Glutamatergic neuron (in vitro differentiated cells): ENCODE results near the gene ANXA10. TPM values are rescaled to one million over a fixed set of nuclear protein-coding genes. Genes with fewer than 3 reads are reported as not detected.

Experiments used
- DNase-seq: peaks from one replicate; pipeline ENCODE4 v3.0.0; 2022
- H3K27ac Mint-ChIP-seq: one replicate; pipeline ENCODE4 v1.8.0; 2020; ENCODE audit warnings: mild to moderate bottlenecking, mixed read lengths, inconsistent platforms; ENCODE audit not compliant: unreplicated experiment
- H3K27me3 Mint-ChIP-seq: one replicate; pipeline ENCODE4 v1.8.0; 2020; ENCODE audit warnings: mild to moderate bottlenecking, moderate library complexity, mixed read lengths, inconsistent platforms; ENCODE audit not compliant: unreplicated experiment
- H3K36me3 Mint-ChIP-seq: one replicate; pipeline ENCODE4 v1.8.0; 2020; ENCODE audit warnings: mild to moderate bottlenecking, mixed read lengths, inconsistent platforms; ENCODE audit not compliant: unreplicated experiment
- H3K4me1 Mint-ChIP-seq: one replicate; pipeline ENCODE4 v1.8.0; 2020; ENCODE audit warnings: mild to moderate bottlenecking, low read depth, mixed read lengths, inconsistent platforms; ENCODE audit not compliant: unreplicated experiment
- H3K4me3 Mint-ChIP-seq: one replicate; pipeline ENCODE4 v1.8.0; 2020; ENCODE audit warnings: mild to moderate bottlenecking, mixed read lengths, inconsistent platforms; ENCODE audit not compliant: unreplicated experiment
- H3K9me3 Mint-ChIP-seq: one replicate; pipeline ENCODE4 v1.8.0; 2020; ENCODE audit warnings: mild to moderate bottlenecking, moderate library complexity, mixed read lengths, inconsistent platforms; ENCODE audit not compliant: unreplicated experiment
- total RNA-seq: library from RNA; stranded (reverse); fragmentation: NEBNext Ultra II Directional; extraction: Animal tissue kit (Norgen Biotek cat#: 25700); gene quantifications from one replicate; pipeline ENCODE4 v1.2.1, GENCODE V29; 2021; ENCODE audit not compliant: unreplicated experiment
- TF ChIP-seq, protein P1 (sequence below): fragments of 200-600 bp; sonication (generic); IDR thresholded peaks from one replicate; pipeline ENCODE4 v1.5.0; 2021; ENCODE audit not compliant: partially characterized antibody, unreplicated experiment

Gene ANXA10
- total RNA-seq, 1 donor from 2014 or later, result not detected

DNA sequence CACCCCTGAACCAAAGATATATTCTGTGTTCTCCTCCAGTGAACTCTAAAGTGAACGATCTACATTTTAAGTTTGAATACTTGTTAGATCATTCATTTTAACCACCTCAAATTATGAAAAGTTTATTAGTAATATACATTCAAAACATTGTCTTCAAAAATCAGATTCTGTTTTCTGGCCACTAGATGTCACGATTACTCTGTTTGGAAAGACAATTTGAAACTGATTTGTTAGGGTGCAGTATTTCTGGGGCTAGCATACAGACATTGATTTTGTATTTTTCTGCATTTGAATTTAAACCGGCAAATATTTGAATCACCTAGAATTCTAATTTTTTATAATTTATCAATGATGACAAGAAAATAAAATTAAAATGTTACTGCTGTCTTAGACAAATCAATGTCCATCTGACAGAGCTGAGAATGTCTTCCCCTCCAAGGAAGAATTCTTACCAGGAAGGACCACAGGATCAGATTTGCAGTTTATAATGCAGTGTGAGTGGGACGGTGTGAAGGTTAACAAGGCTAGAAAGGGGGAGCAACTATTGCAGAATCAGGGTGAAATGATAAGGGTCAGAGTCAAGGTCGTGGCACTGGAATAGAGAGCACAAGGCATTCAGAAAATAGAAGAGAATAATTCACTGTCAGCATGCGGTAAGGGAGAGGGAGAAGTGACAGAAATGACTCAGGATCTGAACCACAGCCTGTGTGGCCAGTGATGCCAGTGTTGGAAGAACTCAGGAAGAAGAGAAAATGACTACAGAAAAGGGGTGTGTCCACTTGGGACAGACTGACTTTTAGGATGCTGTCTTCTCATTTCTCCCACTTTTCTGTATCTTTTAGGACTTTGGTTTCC, 91.6 kb downstream of the ANXA10 start:
- no peak overlapping the region for H3K27ac Mint-ChIP-seq

DNA sequence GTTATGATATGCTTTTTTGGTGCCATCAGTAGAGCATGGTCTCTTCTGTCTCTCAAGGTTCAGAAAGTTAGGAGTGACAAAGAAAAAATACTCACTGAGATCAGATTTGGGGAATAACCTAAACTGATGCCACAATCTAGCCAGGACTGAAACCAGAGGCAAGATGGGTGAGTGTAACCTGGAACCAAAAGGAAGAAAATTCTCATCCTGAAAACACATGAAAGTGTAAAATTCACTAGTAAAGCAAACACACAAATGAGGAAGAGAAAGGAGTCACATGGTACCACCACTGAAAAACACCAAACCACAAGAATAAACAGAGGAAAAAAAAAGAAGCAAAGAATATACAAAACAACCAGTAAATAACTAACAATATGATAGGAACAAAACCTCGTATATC, 96.4 kb downstream of the ANXA10 start:
- Mint-ChIP-seq H3K27ac (no peak overlapping the region), H3K4me1 (peaks cover 2% of the 10 kb centered on the region), H3K4me3 (no peak overlapping the region), H3K36me3 (no peaks in the 10 kb centered on the region), H3K9me3 (peaks cover 2% of the 10 kb centered on the region), H3K27me3 (no peaks in the 10 kb centered on the region)
- DNase-seq, result no peak
- TF ChIP-seq, protein P1, sequence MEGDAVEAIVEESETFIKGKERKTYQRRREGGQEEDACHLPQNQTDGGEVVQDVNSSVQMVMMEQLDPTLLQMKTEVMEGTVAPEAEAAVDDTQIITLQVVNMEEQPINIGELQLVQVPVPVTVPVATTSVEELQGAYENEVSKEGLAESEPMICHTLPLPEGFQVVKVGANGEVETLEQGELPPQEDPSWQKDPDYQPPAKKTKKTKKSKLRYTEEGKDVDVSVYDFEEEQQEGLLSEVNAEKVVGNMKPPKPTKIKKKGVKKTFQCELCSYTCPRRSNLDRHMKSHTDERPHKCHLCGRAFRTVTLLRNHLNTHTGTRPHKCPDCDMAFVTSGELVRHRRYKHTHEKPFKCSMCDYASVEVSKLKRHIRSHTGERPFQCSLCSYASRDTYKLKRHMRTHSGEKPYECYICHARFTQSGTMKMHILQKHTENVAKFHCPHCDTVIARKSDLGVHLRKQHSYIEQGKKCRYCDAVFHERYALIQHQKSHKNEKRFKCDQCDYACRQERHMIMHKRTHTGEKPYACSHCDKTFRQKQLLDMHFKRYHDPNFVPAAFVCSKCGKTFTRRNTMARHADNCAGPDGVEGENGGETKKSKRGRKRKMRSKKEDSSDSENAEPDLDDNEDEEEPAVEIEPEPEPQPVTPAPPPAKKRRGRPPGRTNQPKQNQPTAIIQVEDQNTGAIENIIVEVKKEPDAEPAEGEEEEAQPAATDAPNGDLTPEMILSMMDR, result no peak

More for the DNA sequence above, 91.6 kb downstream of the ANXA10 start:
- no peak for DNase-seq
- no peaks in the 10 kb centered on the region for H3K36me3 Mint-ChIP-seq
- peaks cover 2% of the 10 kb centered on the region for H3K4me1 Mint-ChIP-seq
- TF ChIP-seq, protein P1, result peak; percentile 64
- no peaks in the 10 kb centered on the region for H3K9me3 Mint-ChIP-seq
- H3K27me3 Mint-ChIP-seq, result no peaks in the 10 kb centered on the region
- no peak overlapping the region for H3K4me3 Mint-ChIP-seq

DNA sequence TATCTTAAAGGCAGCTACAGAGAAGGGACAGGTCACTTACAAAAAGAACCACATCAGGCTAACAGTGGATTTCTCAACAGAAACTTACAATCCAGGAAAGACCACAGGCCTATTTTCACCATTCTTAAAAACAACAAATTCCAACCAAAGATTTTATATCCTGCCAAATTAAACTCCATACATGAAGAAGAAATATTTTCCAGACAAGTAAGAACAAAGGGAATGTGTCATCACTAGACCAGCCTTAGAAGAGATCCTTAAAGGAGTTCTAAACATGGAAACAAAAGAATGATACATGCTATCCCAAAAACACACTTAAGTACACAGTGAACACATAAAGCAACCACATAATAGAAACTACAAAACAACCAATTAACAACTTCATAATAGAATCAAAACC, 105.6 kb downstream of the ANXA10 start:
- H3K9me3 Mint-ChIP-seq, result peaks cover 2% of the 10 kb centered on the region
- no peak overlapping the region for H3K27ac Mint-ChIP-seq

DNA sequence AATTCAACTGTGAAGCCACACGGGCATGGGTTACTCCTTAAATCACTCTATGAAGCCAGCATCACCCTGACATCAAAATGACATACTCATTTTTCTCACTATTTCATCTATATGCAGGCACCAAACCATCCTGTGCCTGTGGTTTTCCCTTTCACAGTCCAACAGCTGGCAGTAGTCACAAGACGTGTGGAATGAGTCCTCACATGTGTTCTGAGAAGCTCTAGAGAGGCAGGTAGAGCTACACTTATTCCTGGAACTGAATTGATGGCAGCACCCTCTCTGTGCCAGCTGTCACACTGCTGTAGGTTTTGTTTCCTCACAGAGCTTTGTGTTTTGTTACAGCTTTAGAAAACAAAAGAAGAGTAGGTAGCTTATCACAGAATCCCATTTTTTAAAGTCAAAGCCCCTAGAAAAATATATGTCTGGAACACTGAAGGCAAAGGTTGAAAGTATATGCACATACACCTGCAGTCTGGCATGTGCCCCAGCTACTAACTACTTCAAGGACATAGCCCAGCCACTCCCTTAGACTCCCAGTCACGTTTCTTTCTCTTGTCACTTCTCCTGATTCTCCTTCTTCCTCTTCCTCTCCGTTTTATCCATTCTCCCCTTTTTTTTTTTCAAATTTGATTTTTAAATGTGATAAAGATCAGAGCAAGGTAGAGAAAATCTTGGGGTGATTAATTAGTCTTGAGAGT, 107.1 kb downstream of the ANXA10 start:
- peaks cover 7% of the 10 kb centered on the region for H3K36me3 Mint-ChIP-seq
- H3K4me1 Mint-ChIP-seq, result no peaks in the 10 kb centered on the region
- no peak overlapping the region for H3K27ac Mint-ChIP-seq
- peaks cover 1% of the 10 kb centered on the region for H3K9me3 Mint-ChIP-seq
- no peak overlapping the region for H3K4me3 Mint-ChIP-seq
- H3K27me3 Mint-ChIP-seq, result no peaks in the 10 kb centered on the region
- DNase-seq, result no peak
- TF ChIP-seq, protein P1, result no peak

More for the DNA sequence above, 105.6 kb downstream of the ANXA10 start:
- Mint-ChIP-seq H3K4me3 (no peak overlapping the region), H3K27me3 (no peaks in the 10 kb centered on the region), H3K36me3 (no peaks in the 10 kb centered on the region), H3K4me1 (no peaks in the 10 kb centered on the region)
- TF ChIP-seq, protein P1, result no peak
- no peak for DNase-seq

DNA sequence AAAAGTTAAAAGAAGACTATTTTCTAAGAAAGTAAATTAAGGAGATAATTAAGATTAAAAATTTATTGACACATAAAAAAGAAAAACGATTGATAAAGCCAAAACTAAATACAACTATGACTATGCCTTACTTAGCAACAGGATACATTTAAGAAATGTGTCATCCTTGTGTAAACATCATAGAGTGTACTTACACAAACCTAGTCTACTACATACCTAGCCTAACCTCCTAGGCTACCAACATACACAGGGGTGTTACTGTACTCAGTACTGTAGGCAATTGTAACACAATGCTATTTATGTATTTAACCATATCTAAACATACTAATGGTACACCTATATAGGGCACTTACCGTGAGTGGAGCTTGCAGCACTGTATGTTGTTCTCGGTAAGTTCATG, 108.3 kb downstream of the ANXA10 start:
- H3K27ac Mint-ChIP-seq, result no peak overlapping the region
- no peaks in the 10 kb centered on the region for H3K4me1 Mint-ChIP-seq
- H3K36me3 Mint-ChIP-seq, result peaks cover 9% of the 10 kb centered on the region
- peaks cover 2% of the 10 kb centered on the region for H3K9me3 Mint-ChIP-seq
- DNase-seq, result no peak
- TF ChIP-seq, protein P1, result no peak
- H3K27me3 Mint-ChIP-seq, result no peaks in the 10 kb centered on the region
- H3K4me3 Mint-ChIP-seq, result no peak overlapping the region
